Activated T-cell treated with anti-CD3 and anti-CD28 coated beads, Interleukin-2, amount 50 U/mL, for 24 hours (primary cell): ENCODE data around the gene ASPG.

ENCODE experiments used
- DNase-seq: peaks from one replicate; pipeline ENCODE4 v3.0.0-alpha.2; 2020
- H3K27ac Mint-ChIP-seq: 2 replicates; pipeline ENCODE4 v1.8.0; 2020; ENCODE audit warnings: mild to moderate bottlenecking, mixed read lengths
- H3K27me3 Mint-ChIP-seq: 2 replicates; pipeline ENCODE4 v1.8.0; 2020; ENCODE audit warnings: mixed read lengths
- H3K36me3 Mint-ChIP-seq: 2 replicates; pipeline ENCODE4 v1.8.0; 2020; ENCODE audit warnings: low read depth, mixed read lengths
- H3K4me1 Mint-ChIP-seq: 2 replicates; pipeline ENCODE4 v1.8.0; 2020; ENCODE audit warnings: low read depth, mixed read lengths
- H3K4me3 Mint-ChIP-seq: 2 replicates; pipeline ENCODE4 v1.8.0; 2020; ENCODE audit warnings: mild to moderate bottlenecking, moderate library complexity, mixed read lengths
- H3K9me3 Mint-ChIP-seq: 2 replicates; pipeline ENCODE4 v1.8.0; 2020; ENCODE audit warnings: mixed read lengths

ASPG gene

DNA sequence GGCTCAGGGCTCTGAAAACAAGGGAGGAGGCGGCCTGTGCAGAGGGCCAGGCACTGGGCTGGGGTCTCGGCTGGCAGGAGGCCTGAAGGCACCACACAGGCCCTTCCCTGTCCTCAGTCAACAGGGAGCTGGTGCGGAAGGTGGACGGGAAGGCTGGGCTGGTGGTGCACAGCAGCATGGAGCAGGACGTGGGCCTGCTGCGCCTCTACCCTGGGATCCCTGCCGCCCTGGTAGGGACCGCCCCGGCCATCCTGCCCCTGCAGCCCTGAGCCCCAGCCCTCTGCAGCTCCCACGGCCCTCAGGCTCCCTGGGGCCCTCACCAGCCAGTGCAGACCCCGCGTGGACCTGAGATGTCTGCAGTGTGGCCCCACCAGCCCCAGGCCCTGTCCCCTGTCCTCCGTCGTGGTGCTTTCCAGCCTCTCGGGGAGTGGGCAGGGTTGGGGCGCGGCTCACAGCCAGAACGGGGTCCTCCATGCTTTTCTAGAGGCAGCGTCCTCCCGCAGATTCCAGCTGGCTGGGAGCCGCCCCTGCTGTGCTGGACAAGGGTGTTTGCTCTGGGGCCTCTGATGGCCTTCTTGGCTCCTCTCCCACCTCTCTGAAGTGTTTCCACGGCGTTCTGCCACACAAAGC, 18.1 kb downstream of the ASPG start:
- no peak overlapping the region for H3K4me3 Mint-ChIP-seq
- no peaks in the 10 kb centered on the region for H3K4me1 Mint-ChIP-seq
- H3K27ac Mint-ChIP-seq = no peak overlapping the region
- H3K9me3 Mint-ChIP-seq = no peaks in the 10 kb centered on the region
- H3K27me3 Mint-ChIP-seq = no peaks in the 10 kb centered on the region
- DNase-seq = no peak
- H3K36me3 Mint-ChIP-seq = no peaks in the 10 kb centered on the region

GRCh38 chr14:104104076-104104901, 18.8 kb downstream of the ASPG start:
- no peak for DNase-seq
- Mint-ChIP-seq H3K27ac (no peak overlapping the region), H3K36me3 (no peaks in the 10 kb centered on the region), H3K27me3 (no peaks in the 10 kb centered on the region), H3K4me3 (no peak overlapping the region), H3K9me3 (no peaks in the 10 kb centered on the region), H3K4me1 (no peaks in the 10 kb centered on the region)

DNA sequence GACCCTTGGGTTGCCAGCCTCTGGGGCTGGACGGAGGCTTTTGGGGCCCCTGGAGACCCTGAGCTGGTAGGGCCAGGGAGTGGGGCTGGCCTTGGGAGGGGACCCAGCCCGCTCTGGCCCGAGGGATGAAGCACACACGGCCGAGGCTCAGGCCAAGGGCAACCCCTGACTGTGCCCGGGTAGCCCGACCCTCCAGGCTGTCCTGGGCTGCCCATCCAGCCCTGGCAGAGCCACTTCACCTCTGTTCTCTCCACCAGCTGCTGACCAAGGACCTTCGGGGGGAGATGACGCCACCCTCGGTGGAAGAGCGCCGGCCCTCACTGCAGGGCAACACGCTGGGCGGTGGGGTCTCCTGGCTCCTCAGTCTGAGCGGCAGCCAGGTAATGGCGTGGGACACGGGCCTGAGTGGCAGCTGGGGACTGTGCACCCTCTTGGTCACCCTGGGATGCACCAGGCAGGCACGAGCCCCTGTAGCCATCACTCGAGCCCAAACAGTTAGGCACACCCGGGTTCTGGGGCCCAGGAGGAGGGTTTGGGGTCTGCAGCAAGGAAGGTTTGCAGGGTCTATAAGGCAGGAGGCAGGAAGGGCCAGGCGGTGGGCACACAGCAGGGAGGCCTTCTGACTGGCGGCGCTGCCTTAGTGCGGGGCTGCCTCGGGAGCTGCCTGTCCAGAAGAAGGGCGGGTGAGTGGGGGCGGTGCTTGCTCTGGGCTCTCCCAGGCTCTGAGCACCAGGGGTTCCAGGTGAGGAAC, 19.7 kb downstream of the ASPG start:
- Mint-ChIP-seq H3K27me3 (no peaks in the 10 kb centered on the region), H3K4me3 (no peak overlapping the region), H3K4me1 (no peaks in the 10 kb centered on the region), H3K9me3 (no peaks in the 10 kb centered on the region), H3K27ac (no peak overlapping the region), H3K36me3 (no peaks in the 10 kb centered on the region)
- no peak for DNase-seq

- Mint-ChIP-seq H3K4me3 (no peak overlapping the region), H3K27ac (no peak overlapping the region), H3K27me3 (no peaks in the 10 kb centered on the region), H3K4me1 (no peaks in the 10 kb centered on the region), H3K36me3 (no peaks in the 10 kb centered on the region), H3K9me3 (no peaks in the 10 kb centered on the region)
- no peak for DNase-seq
Observed at GRCh38 chr14:104105822-104106470, 20.4 kb downstream of the ASPG start.

DNA sequence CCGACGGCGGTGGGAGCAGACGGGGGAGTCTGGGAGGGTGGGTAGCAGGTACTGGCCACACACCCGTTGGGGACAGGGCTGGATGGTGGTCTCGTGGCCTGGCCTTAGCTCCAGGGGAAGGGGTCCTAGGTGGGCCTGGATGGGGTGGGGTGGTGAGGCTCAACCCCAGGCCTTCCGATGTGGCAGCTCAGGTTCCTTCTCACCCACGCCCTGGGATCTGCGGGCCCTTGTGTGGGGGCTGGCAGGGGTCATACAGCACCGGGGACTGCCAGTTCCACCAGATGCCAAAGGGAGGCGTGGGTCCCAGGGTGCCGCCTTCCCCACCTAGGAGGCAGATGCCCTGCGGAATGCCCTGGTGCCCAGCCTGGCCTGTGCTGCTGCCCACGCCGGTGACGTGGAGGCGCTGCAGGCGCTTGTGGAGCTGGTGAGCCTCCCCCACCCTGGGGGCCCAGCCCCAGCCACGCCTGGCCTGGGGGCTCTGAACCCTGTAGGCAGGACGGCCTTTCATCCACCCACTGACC, 21.0 kb downstream of the ASPG start:
- no peak overlapping the region for H3K4me3 Mint-ChIP-seq
- no peak overlapping the region for H3K27ac Mint-ChIP-seq
- H3K27me3 Mint-ChIP-seq = no peaks in the 10 kb centered on the region
- H3K4me1 Mint-ChIP-seq = no peaks in the 10 kb centered on the region
- no peaks in the 10 kb centered on the region for H3K36me3 Mint-ChIP-seq
- H3K9me3 Mint-ChIP-seq = no peaks in the 10 kb centered on the region
- DNase-seq = no peak

DNA sequence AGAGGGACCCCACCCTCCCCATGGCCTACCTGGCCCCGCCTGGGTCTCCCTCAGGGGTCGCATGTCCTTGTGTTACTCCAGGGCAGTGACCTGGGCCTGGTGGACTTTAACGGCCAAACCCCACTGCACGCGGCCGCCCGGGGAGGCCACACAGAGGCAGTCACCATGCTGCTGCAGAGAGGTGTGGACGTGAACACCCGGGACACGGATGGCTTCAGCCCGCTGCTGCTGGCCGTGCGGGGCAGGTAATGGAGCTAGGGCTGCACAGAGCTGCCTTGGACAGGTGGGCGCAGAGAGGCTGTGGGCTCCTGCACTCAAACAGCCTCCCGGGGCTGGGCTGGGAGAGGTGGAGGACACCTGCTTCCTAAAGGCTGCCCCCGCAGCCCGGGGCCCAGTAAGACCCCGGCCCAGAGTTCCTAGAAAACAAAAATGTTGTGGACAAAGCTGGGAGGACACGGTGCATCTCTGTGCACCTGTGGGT, 21.6 kb downstream of the ASPG start:
- no peaks in the 10 kb centered on the region for H3K27me3 Mint-ChIP-seq
- H3K36me3 Mint-ChIP-seq = no peaks in the 10 kb centered on the region
- H3K9me3 Mint-ChIP-seq = no peaks in the 10 kb centered on the region
- no peak for DNase-seq
- no peaks in the 10 kb centered on the region for H3K4me1 Mint-ChIP-seq
- no peak overlapping the region for H3K4me3 Mint-ChIP-seq
- no peak overlapping the region for H3K27ac Mint-ChIP-seq

GRCh38 chr14:104107611-104108569, 22.4 kb downstream of the ASPG start:
- H3K36me3 Mint-ChIP-seq = no peaks in the 10 kb centered on the region
- H3K27me3 Mint-ChIP-seq = no peaks in the 10 kb centered on the region
- no peak overlapping the region for H3K27ac Mint-ChIP-seq
- H3K4me1 Mint-ChIP-seq = no peaks in the 10 kb centered on the region
- no peak overlapping the region for H3K4me3 Mint-ChIP-seq
- DNase-seq = no peak
- H3K9me3 Mint-ChIP-seq = no peaks in the 10 kb centered on the region

DNA sequence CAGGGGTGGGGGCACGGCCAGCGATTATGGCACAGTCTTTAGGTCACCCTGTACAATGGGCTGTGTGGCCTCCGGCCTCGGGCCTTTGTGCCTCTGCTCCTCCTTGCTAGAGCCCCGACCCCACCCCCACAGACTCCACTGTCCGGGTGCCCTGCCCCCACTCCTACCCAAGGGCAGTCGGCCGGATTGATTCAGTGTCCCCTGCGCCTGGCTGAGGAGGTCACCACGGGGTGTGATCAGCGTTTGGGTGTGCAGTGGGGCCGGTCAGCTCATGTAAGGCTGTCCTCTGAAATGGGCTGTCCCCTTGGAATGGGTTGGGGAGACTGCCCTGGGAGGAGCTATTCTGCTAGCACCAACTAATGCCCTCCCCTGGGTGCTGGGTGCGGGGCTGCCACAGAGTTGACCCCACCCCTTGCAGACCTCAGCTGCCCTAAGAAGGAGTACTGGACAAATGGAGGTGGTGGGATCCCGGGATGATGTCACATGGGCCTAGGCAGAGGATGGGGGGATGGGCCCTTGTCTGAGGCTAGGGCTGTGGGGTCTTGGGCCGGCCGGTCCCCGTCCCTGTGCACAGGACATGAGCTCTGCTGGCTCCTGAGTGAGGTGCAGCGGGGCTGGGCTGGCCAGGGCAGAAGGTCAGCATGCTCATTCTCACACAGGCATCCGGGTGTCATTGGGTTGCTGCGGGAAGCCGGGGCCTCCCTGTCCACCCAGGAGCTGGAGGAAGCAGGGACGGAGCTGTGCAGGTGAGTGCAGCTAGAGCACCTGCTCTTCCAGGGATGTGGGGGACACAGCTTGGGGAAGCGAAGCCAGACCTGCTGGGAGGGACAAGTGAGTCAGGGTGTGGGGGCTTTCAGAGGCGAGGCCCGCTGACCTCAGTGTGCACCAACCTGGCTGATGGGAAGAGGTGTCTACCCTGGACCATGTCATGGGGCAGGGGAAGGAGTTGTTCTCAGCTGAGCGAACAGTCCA, 23.4 kb downstream of the ASPG start:
- H3K4me3 Mint-ChIP-seq = no peak overlapping the region
- no peaks in the 10 kb centered on the region for H3K4me1 Mint-ChIP-seq
- no peak for DNase-seq
- H3K9me3 Mint-ChIP-seq = no peaks in the 10 kb centered on the region
- H3K27ac Mint-ChIP-seq = no peak overlapping the region
- no peaks in the 10 kb centered on the region for H3K27me3 Mint-ChIP-seq
- H3K36me3 Mint-ChIP-seq = no peaks in the 10 kb centered on the region

GRCh38 chr14:104109731-104110361, 24.3 kb downstream of the ASPG start:
- DNase-seq = no peak
- Mint-ChIP-seq H3K4me1 (no peaks in the 10 kb centered on the region), H3K4me3 (no peak overlapping the region), H3K27me3 (peaks cover 5% of the 10 kb centered on the region), H3K36me3 (no peaks in the 10 kb centered on the region), H3K27ac (no peak overlapping the region), H3K9me3 (no peaks in the 10 kb centered on the region)

DNA sequence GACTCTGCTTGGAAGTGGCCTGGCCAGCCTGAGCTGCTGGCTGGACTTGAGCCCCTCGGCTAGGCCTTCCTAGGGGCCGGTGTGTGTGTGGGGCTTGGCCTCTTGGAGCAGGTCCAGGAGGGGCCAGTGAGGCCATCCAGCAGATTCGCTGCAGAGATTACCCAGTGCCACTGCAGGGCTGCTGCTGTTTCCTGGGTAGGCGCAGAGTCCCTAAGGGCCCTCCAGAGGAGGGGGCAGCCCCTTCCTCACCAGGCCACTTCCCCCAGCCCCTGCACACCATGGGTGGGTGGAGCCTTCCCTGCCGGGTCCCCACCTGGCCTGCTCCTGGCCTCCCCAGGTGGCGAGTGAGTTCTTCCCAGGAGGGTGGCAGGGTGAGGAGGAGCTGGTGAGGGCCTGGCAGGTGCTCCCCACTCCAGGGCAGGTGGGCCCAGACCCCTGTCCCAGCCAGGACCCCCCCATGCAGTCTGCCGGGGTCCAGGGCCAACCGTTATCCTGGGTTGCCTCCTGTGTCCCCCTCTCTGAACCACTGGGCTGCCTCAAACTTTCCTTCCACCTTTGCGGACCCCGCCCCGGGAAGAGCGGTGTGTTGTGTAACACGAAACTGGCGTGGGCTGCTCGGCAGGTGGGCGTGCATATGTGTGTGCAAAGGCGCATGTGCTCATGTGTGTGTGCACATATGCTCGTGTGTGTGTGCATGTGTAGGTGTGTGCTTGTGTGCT, 25.1 kb downstream of the ASPG start:
- Mint-ChIP-seq H3K4me3 (no peak overlapping the region), H3K9me3 (no peaks in the 10 kb centered on the region), H3K27ac (no peak overlapping the region), H3K27me3 (peaks cover 13% of the 10 kb centered on the region), H3K36me3 (no peaks in the 10 kb centered on the region), H3K4me1 (no peaks in the 10 kb centered on the region)
- no peak for DNase-seq

- H3K4me1 Mint-ChIP-seq = no peaks in the 10 kb centered on the region
- no peak overlapping the region for H3K27ac Mint-ChIP-seq
- H3K9me3 Mint-ChIP-seq = no peaks in the 10 kb centered on the region
- peaks cover 19% of the 10 kb centered on the region for H3K27me3 Mint-ChIP-seq
- no peak overlapping the region for H3K4me3 Mint-ChIP-seq
- no peak for DNase-seq
- no peaks in the 10 kb centered on the region for H3K36me3 Mint-ChIP-seq
Observed at GRCh38 chr14:104111301-104112112, 26.0 kb downstream of the ASPG start.
